ENCODE results near the gene CLMP.

The CLMP gene

GRCh38 chr11:123086305-123086704 lies 108.7 kb downstream of the CLMP start:
- TF ChIP-seq GATA3 (IDR thresholded peaks at IDR 0.05; ENCODE audit: low read depth, low read length), result no peak
- TF ChIP-seq GATA2 (IDR thresholded peaks at IDR 0.05; ENCODE audit: low read depth, low read length), result no peak

- TF ChIP-seq GATA3 (IDR thresholded peaks at IDR 0.05; ENCODE audit: low read depth, low read length) (no peak), GATA2 (IDR thresholded peaks at IDR 0.05; ENCODE audit: low read depth, low read length) (no peak)
Measured at GRCh38 chr11:123085497-123085896, 109.6 kb downstream of the CLMP start.

- TF ChIP-seq GATA3 (IDR thresholded peaks at IDR 0.05; ENCODE audit: low read depth, low read length), result no peak
- no peak for TF ChIP-seq GATA2 (IDR thresholded peaks at IDR 0.05; ENCODE audit: low read depth, low read length)
Measured at GRCh38 chr11:123084454-123084853, 110.6 kb downstream of the CLMP start.

GRCh38 chr11:123083623-123084029 lies 111.4 kb downstream of the CLMP start:
- no peak for TF ChIP-seq GATA3 (IDR thresholded peaks at IDR 0.05; ENCODE audit: low read depth, low read length)
- TF ChIP-seq GATA2 (IDR thresholded peaks at IDR 0.05; ENCODE audit: low read depth, low read length), result no peak

GRCh38 chr11:123082977-123083376 lies 112.1 kb downstream of the CLMP start:
- TF ChIP-seq GATA2 (IDR thresholded peaks at IDR 0.05; ENCODE audit: low read depth, low read length) (no peak), GATA3 (IDR thresholded peaks at IDR 0.05; ENCODE audit: low read depth, low read length) (no peak)

- TF ChIP-seq GATA2 (IDR thresholded peaks at IDR 0.05; ENCODE audit: low read depth, low read length) (no peak), GATA3 (IDR thresholded peaks at IDR 0.05; ENCODE audit: low read depth, low read length) (no peak)
Measured at GRCh38 chr11:123080015-123080414, 115.0 kb downstream of the CLMP start.

GRCh38 chr11:123076484-123076883 lies 118.6 kb downstream of the CLMP start:
- TF ChIP-seq GATA3 (IDR thresholded peaks at IDR 0.05; ENCODE audit: low read depth, low read length) (no peak), GATA2 (IDR thresholded peaks at IDR 0.05; ENCODE audit: low read depth, low read length) (no peak)

- TF ChIP-seq GATA3 (IDR thresholded peaks at IDR 0.05; ENCODE audit: low read depth, low read length) (no peak), GATA2 (IDR thresholded peaks at IDR 0.05; ENCODE audit: low read depth, low read length) (no peak)
Measured at GRCh38 chr11:123073343-123074057, 121.5 kb downstream of the CLMP start.

GRCh38 chr11:123072762-123073161 lies 122.3 kb downstream of the CLMP start:
- TF ChIP-seq GATA2 (IDR thresholded peaks at IDR 0.05; ENCODE audit: low read depth, low read length) (no peak), GATA3 (IDR thresholded peaks at IDR 0.05; ENCODE audit: low read depth, low read length) (no peak)

- no peak for TF ChIP-seq GATA2 (IDR thresholded peaks at IDR 0.05; ENCODE audit: low read depth, low read length)
- TF ChIP-seq GATA3 (IDR thresholded peaks at IDR 0.05; ENCODE audit: low read depth, low read length), result no peak
Measured at GRCh38 chr11:123072332-123072761, 122.7 kb downstream of the CLMP start.

GRCh38 chr11:123069908-123070821 lies 124.9 kb downstream of the CLMP start:
- TF ChIP-seq GATA2 (IDR thresholded peaks at IDR 0.05; ENCODE audit: low read depth, low read length), result no peak
- TF ChIP-seq GATA3 (IDR thresholded peaks at IDR 0.05; ENCODE audit: low read depth, low read length), result no peak

GRCh38 chr11:123065621-123066020 lies 129.4 kb downstream of the CLMP start:
- TF ChIP-seq GATA3 (IDR thresholded peaks at IDR 0.05; ENCODE audit: low read depth, low read length) (no peak), GATA2 (IDR thresholded peaks at IDR 0.05; ENCODE audit: low read depth, low read length) (no peak)

- TF ChIP-seq GATA3 (IDR thresholded peaks at IDR 0.05; ENCODE audit: low read depth, low read length) (no peak), GATA2 (IDR thresholded peaks at IDR 0.05; ENCODE audit: low read depth, low read length) (no peak)
Measured at GRCh38 chr11:123063826-123064657, 131.0 kb downstream of the CLMP start.

All from SH-SY5Y (cell line).